HEK293 (cell line): ENCODE measurements around the gene PMM1.

ENCODE experiments used
- GLI4 ChIP-seq: fragments of 450-650 bp; formaldehyde crosslinking; IDR thresholded peaks from 2 replicates; pipeline ENCODE4 v1.5.1; 2016; ENCODE audit warnings: missing biosample characterization, missing genetic modification characterization
- SETDB1 ChIP-seq: IDR thresholded peaks from one replicate; pipeline ENCODE4 v1.6.1; 2017; ENCODE audit warnings: mild to moderate bottlenecking, low read length, moderate library complexity, mixed read lengths; ENCODE audit not compliant: insufficient read length
- ZNF121 ChIP-seq: fragments of 450-650 bp; formaldehyde crosslinking; IDR thresholded peaks from 2 replicates; pipeline ENCODE4 v1.5.1; 2016; ENCODE audit warnings: missing biosample characterization, missing genetic modification characterization
- TF ChIP-seq, protein P1 (sequence below): fragments of 450-650 bp; formaldehyde crosslinking; IDR thresholded peaks from 2 replicates; pipeline ENCODE4 v1.5.1; 2016; ENCODE audit warnings: missing biosample characterization, missing genetic modification characterization
- TF ChIP-seq, protein P2 (sequence below): fragments of 450-650 bp; formaldehyde crosslinking; IDR thresholded peaks from 2 replicates; pipeline ENCODE4 v1.5.1; 2016; ENCODE audit warnings: missing biosample characterization, missing genetic modification characterization
- TF ChIP-seq, protein P3 (sequence below): fragments of 450-650 bp; formaldehyde crosslinking; IDR thresholded peaks from 2 replicates; pipeline ENCODE4 v1.5.1; 2016; ENCODE audit warnings: missing biosample characterization, missing genetic modification characterization
- TF ChIP-seq, protein P4 (sequence below): fragments of 450-650 bp; formaldehyde crosslinking; IDR thresholded peaks from 2 replicates; pipeline ENCODE4 v1.5.1; 2016; ENCODE audit warnings: missing biosample characterization, missing genetic modification characterization

DNA sequence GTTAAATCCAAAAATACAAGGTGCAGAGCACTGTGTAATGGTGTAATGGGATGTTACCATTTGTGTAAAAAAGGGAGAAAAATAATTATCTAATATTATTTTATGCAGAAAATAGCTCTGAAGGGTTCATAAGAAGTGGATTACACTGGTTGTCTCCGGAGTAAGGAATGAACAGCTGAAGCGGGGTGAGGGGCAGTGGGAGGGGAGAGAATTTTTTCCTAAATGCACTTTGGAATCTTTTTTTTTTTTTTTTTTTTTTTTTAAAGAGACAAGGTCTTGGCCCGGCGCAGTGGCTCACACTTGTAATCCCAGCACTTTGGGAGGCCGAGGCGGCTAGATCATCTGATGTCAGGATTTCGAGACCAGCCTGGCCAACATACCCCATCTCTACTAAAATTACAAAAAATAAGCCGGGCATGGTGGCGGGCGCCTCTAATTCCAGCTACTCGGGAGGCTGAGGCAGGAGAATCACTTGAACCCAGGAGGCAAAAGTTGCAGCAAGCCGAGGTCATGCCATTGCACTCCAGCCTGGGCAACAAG, 38.6 kb downstream of the PMM1 start:
- TF ChIP-seq ZNF121 (tag by site-specific recombination), result no peak
- no peak for TF ChIP-seq SETDB1
- TF ChIP-seq, protein P1, sequence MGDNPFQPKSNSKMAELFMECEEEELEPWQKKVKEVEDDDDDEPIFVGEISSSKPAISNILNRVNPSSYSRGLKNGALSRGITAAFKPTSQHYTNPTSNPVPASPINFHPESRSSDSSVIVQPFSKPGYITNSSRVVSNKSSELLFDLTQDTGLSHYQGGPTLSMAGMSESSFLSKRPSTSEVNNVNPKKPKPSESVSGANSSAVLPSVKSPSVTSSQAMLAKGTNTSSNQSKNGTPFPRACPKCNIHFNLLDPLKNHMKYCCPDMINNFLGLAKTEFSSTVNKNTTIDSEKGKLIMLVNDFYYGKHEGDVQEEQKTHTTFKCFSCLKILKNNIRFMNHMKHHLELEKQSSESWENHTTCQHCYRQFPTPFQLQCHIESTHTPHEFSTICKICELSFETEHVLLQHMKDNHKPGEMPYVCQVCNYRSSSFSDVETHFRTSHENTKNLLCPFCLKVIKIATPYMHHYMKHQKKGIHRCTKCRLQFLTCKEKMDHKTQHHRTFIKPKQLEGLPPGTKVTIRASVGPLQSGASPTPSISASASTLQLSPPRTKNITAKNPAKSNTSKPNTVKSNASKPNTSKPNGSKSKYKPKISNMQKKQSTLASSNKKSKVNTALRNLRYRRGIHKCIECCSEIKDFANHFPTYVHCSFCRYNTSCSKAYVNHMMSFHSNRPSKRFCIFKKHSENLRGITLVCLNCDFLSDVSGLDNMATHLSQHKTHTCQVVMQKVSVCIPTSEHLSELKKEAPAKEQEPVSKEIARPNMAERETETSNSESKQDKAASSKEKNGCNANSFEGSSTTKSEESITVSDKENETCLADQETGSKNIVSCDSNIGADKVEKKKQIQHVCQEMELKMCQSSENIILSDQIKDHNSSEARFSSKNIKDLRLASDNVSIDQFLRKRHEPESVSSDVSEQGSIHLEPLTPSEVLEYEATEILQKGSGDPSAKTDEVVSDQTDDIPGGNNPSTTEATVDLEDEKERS (tag by site-specific recombination), result no peak
- TF ChIP-seq, protein P2, sequence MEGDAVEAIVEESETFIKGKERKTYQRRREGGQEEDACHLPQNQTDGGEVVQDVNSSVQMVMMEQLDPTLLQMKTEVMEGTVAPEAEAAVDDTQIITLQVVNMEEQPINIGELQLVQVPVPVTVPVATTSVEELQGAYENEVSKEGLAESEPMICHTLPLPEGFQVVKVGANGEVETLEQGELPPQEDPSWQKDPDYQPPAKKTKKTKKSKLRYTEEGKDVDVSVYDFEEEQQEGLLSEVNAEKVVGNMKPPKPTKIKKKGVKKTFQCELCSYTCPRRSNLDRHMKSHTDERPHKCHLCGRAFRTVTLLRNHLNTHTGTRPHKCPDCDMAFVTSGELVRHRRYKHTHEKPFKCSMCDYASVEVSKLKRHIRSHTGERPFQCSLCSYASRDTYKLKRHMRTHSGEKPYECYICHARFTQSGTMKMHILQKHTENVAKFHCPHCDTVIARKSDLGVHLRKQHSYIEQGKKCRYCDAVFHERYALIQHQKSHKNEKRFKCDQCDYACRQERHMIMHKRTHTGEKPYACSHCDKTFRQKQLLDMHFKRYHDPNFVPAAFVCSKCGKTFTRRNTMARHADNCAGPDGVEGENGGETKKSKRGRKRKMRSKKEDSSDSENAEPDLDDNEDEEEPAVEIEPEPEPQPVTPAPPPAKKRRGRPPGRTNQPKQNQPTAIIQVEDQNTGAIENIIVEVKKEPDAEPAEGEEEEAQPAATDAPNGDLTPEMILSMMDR, result no peak
- TF ChIP-seq, protein P3, sequence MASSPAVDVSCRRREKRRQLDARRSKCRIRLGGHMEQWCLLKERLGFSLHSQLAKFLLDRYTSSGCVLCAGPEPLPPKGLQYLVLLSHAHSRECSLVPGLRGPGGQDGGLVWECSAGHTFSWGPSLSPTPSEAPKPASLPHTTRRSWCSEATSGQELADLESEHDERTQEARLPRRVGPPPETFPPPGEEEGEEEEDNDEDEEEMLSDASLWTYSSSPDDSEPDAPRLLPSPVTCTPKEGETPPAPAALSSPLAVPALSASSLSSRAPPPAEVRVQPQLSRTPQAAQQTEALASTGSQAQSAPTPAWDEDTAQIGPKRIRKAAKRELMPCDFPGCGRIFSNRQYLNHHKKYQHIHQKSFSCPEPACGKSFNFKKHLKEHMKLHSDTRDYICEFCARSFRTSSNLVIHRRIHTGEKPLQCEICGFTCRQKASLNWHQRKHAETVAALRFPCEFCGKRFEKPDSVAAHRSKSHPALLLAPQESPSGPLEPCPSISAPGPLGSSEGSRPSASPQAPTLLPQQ (tag by site-specific recombination), result no peak
- TF ChIP-seq GLI4 (tag by site-specific recombination), result no peak
- TF ChIP-seq, protein P4, sequence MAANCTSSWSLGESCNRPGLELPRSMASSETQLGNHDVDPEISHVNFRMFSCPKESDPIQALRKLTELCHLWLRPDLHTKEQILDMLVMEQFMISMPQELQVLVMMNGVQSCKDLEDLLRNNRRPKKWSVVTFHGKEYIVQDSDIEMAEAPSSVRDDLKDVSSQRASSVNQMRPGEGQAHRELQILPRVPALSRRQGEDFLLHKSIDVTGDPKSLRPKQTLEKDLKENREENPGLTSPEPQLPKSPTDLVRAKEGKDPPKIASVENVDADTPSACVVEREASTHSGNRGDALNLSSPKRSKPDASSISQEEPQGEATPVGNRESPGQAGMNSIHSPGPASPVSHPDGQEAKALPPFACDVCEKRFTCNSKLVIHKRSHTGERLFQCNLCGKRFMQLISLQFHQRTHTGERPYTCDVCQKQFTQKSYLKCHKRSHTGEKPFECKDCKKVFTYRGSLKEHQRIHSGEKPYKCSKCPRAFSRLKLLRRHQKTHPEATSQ (tag by site-specific recombination), result no peak
